Gastrocnemius medialis (tissue), 4 donors: ENCODE data around the gene OR4K15. TPM values are rescaled to one million over a fixed set of nuclear protein-coding genes. Genes with fewer than 3 reads are reported as not detected.

Source experiments
- ATAC-seq, 2 donors: fragments of 150-250 bp; one replicate each; pipeline ENCODE4 v1.9.1; 2016
- DNase-seq, 2 donors: peaks; one replicate each; pipeline ENCODE4 v3.0.0-alpha.2; 2019
- H3K27ac ChIP-seq, 4 donors: fragments of 200-600 bp; sonication (generic); 1 replicate in 1 of 4; 2 replicates in 3 of 4; pipeline ENCODE4 v1.5.1; 2016 to 2018; ENCODE audit warnings: mild to moderate bottlenecking in 2 of 4, moderate library complexity in 1 of 4
- H3K27me3 ChIP-seq, 3 donors: fragments of 200-600 bp; sonication (generic) in 2 of 3; 1 replicate in 1 of 3; 2 replicates in 2 of 3; pipeline versions ENCODE4 v1.5.1 to v1.6.0; 2016 to 2019; ENCODE audit warnings: mild to moderate bottlenecking in 1 of 3, moderate library complexity in 1 of 3
- H3K36me3 ChIP-seq, 2 donors: fragments of 200-600 bp; sonication (generic) in 1 of 2; one replicate each; pipeline ENCODE4 v1.5.1; 2017 to 2018
- H3K4me1 ChIP-seq, 2 donors: fragments of 200-600 bp; sonication (generic) in 1 of 2; one replicate each; pipeline ENCODE4 v1.5.1; 2016 to 2017; ENCODE audit warnings: mild to moderate bottlenecking in 2 of 2
- H3K4me3 ChIP-seq, 4 donors: fragments of 200-600 bp; sonication (generic) in 3 of 4; 1 replicate in 1 of 4; 2 replicates in 3 of 4; pipeline ENCODE4 v1.5.1; 2016 to 2019; ENCODE audit warnings: mild to moderate bottlenecking in 2 of 4
- H3K9me3 ChIP-seq, 3 donors: fragments of 200-600 bp; sonication (generic) in 2 of 3; 1 replicate in 1 of 3; 2 replicates in 2 of 3; pipeline ENCODE4 v1.5.1; 2016 to 2019
- POLR2A ChIP-seq, 2 donors: fragments of 450-650 bp; IDR thresholded peaks; one replicate each; pipeline ENCODE4 v1.6.1; 2017; ENCODE audit warnings: antibody characterized with exemption in 2 of 2, mild to moderate bottlenecking in 2 of 2, moderate library complexity in 2 of 2
- in situ Hi-C, 4 donors: fragments of 200-750 bp; cut with MboI; loops; one replicate each; pipeline versions ENCODE4 v1.15.0 to v1.8.0; 2017; ENCODE audit warnings: low sequenced_read_pairs in 4 of 4
- intact Hi-C: fragments of 100-400 bp; cut with DNase I; formaldehyde crosslinking; loops from one replicate; pipeline ENCODE4 v1.15.1; 2023; ENCODE audit warnings: low total_unique reads
- total RNA-seq, 4 donors: library from RNA; depleted of rRNA; stranded (reverse); fragments of >200 nt; gene quantifications; one replicate each; pipeline versions ENCODE4 v1.1.0 to v1.2.3, GENCODE V29; 2016
- TF ChIP-seq, protein P1 (sequence below), 5 experiments: fragments of 450-650 bp in 3 of 5; fragments of 200-600 bp in 2 of 5; sonication (generic) in 2 of 5; IDR thresholded peaks in 4 of 5; conservative IDR thresholded peaks in 1 of 5; 1 replicate in 4 of 5; 2 replicates in 1 of 5; pipeline ENCODE4 v1.5.1; 2016 to 2019; ENCODE audit warnings: antibody characterized with exemption in 5 of 5, mild to moderate bottlenecking in 3 of 5, moderate library complexity in 3 of 5

OR4K15 gene
- total RNA-seq, 4 donors from 2014 or later: not detected

DNA sequence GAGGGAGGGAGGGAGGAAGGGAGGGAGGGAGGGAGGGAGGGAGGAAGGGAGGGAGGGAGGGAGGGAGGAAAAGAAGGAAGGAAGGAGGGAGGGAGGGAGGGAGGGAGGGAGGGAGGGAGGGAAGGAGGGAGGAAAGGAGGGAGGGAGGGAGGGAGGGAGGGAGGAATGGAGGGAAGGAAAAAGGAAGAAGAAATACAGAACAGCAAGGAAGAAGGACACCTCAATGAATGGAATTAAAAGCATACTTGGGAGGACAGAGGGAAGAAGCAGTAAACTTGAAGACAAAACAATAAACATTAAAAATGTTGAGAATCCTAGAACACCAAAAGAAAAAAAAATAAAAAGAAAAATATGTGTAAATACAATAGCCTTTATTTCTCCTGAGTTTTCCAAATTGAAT, 32.8 kb downstream of the OR4K15 start:
- H3K27me3 ChIP-seq: no peaks in the 10 kb centered on the region
- H3K9me3 ChIP-seq: no peaks in the 10 kb centered on the region
- intact Hi-C loops: no loop called here
- DNase-seq (no peak), ATAC-seq (no peak)
- no peak for TF ChIP-seq POLR2A (IDR thresholded peaks at IDR 0.05)
- TF ChIP-seq, protein P1, sequence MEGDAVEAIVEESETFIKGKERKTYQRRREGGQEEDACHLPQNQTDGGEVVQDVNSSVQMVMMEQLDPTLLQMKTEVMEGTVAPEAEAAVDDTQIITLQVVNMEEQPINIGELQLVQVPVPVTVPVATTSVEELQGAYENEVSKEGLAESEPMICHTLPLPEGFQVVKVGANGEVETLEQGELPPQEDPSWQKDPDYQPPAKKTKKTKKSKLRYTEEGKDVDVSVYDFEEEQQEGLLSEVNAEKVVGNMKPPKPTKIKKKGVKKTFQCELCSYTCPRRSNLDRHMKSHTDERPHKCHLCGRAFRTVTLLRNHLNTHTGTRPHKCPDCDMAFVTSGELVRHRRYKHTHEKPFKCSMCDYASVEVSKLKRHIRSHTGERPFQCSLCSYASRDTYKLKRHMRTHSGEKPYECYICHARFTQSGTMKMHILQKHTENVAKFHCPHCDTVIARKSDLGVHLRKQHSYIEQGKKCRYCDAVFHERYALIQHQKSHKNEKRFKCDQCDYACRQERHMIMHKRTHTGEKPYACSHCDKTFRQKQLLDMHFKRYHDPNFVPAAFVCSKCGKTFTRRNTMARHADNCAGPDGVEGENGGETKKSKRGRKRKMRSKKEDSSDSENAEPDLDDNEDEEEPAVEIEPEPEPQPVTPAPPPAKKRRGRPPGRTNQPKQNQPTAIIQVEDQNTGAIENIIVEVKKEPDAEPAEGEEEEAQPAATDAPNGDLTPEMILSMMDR (IDR thresholded peaks at IDR 0.05 in 4 of 5, conservative IDR thresholded peaks at IDR 0.05 in 1 of 5): no peak
- no peaks in the 10 kb centered on the region for H3K4me1 ChIP-seq
- in situ Hi-C loops: no loop called here
- no peak overlapping the region for H3K27ac ChIP-seq
- no peak overlapping the region for H3K4me3 ChIP-seq
- no peaks in the 10 kb centered on the region for H3K36me3 ChIP-seq

DNA sequence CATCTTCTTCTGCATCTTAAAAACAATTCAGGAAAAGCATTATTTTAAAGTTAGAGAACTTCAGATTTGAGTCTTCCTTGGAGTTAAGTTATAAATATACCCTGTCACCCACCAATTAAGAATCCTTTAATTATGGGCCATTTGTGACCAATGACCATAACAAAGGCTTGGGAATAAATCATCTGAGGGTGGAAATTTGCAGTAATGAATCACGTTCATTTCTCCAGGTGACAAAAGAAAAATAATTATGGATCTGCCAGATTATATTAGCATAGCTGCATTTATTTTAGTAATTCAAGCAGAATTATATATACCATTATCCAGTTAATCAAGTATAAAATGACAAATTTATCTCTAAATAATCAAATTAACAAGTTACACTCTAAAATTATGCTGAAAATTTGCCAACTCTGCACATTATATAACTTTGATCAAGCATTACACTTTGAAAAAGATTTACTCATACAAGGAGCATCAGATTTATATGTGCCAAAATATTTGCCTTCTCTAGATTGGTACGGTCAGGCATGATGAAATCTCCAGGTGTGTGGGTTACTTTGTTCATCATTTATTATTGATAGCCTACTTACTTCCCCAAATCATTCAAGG, 44.0 kb downstream of the OR4K15 start, which contains the start of gene OR4K14:
TSS of gene OR4K14 (minus strand) at position 51 of the 609 bp plus-strand sequence. CDS start 4,114 bp downstream, outside the sequence.
- ATAC-seq (no peak), DNase-seq (no peak)
- TF ChIP-seq POLR2A (IDR thresholded peaks at IDR 0.05): no peak
- TF ChIP-seq, protein P1 (IDR thresholded peaks at IDR 0.05 in 4 of 5, conservative IDR thresholded peaks at IDR 0.05 in 1 of 5): no peak
- Histone ChIP-seq H3K4me1 (no peaks in the 10 kb centered on the region), H3K27me3 (no peaks in the 10 kb centered on the region), H3K9me3 (no peaks in the 10 kb centered on the region), H3K36me3 (no peaks in the 10 kb centered on the region), H3K27ac (no peak within 1 kb of the TSS), H3K4me3 (no peak within 1 kb of the TSS)
- intact Hi-C loops: no loop called here
- in situ Hi-C loops: no loop called here

Other genes with a start within 250 kb of the OR4K15 start
- gene OR4Q3, start 232.0 kb upstream of the OR4K15 start, total RNA-seq: not detected
- not detected for gene OR4M1, start 202.1 kb upstream of the OR4K15 start, total RNA-seq
- gene OR4N2, start 171.8 kb upstream of the OR4K15 start, total RNA-seq: not detected
- not detected for gene OR4K2, start 100.4 kb upstream of the OR4K15 start, total RNA-seq
- gene OR4K5, start 55.0 kb upstream of the OR4K15 start, total RNA-seq: not detected
- not detected for gene OR4K1, start 44.7 kb upstream of the OR4K15 start, total RNA-seq
- not detected for gene OR4Q2, start 26.6 kb downstream of the OR4K15 start, total RNA-seq
- gene OR4K14, start 43.7 kb downstream of the OR4K15 start, total RNA-seq: not detected
- gene OR4K13, start 60.4 kb downstream of the OR4K15 start, total RNA-seq: not detected
- not detected for gene OR4L1, start 84.5 kb downstream of the OR4K15 start, total RNA-seq
- gene OR4K17, start 135.1 kb downstream of the OR4K15 start, total RNA-seq: not detected
- gene OR4N5, start 163.2 kb downstream of the OR4K15 start, total RNA-seq: not detected
- not detected for gene OR11G2, start 215.3 kb downstream of the OR4K15 start, total RNA-seq
- gene OR11H6, start 248.1 kb downstream of the OR4K15 start, total RNA-seq: not detected